ENCODE results near the gene GRIK5. TPM values are rescaled to one million over a fixed set of nuclear protein-coding genes. Genes with fewer than 3 reads are reported as not detected.

Gene GRIK5
- total and polyA plus RNA-seq, 2 donors (not counting 3 experiments of a cell fraction or from before 2014, with no cell fraction given): 0.80 to 2.2 TPM

DNA sequence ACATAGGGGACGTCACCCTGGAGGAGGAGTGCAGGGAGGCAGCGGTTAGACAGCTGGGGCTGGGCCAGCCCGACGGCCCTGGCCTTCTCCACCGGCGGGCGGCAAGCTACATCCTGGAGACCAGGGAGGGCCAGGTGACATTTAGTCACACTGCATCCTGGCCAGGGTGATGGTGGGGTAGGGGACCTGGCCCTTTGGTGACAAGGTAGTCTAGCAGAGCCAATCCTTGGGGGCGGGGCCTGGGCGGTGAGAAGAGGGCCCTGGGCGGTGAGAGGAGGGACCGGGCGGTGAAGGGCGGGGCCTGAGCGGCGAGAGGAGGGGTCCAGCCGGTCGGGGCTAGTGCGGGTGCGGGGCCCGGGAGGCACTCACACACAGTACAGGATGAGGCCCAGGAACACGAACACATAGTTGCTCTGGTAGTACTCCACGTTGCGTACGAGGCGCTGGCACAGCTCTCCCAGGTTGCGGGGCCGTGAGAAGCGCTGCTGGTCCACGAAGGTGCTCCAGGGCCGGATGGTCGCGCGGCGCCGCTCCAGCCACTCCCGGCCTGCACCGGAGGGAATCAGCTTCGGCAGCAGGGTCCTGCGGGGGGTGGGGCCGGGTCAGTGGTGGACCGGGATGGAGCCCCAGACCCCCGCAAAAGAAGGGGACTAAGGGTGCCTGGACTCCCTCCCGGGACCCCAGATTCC, 111.5 kb downstream of the GRIK5 start:
- peak overlapping the region; percentile 61 for H2AFZ ChIP-seq (ENCODE audit: low read depth, low read length)
- H3K4me2 ChIP-seq (ENCODE audit: insufficient read depth, low read length): peak overlapping the region; percentile 49
- ChIA-PET CTCF (interaction anchor here (1.0 to 2.7 kb wide), 8 partner anchors 13 to 166 kb away, joined by 3 to 15 read pairs (median 6); partner anchors contain the start of gene RPS19), POLR2A (interaction anchor here (0.5 to 1.3 kb wide), 3 partner anchors 84 to 99 kb away, joined by 3 to 4 read pairs (median 4); no protein-coding TSS in a partner anchor)
- no peaks in the 10 kb centered on the region for H3K79me2 ChIP-seq (ENCODE audit: control insufficient read depth, insufficient read depth, low read length)
- H3K9ac ChIP-seq (replicated peaks; ENCODE audit: extremely low read depth, insufficient read depth, low read length): peak overlapping the region; percentile 98
- no peak for FAIRE-seq
- H3K9me3 ChIP-seq (replicated peaks; ENCODE audit: control insufficient read depth, insufficient read depth, low read length): no peaks in the 10 kb centered on the region
- TF ChIP-seq POLR2AphosphoS5 (IDR thresholded peaks at IDR 0.05; ENCODE audit: insufficient read depth, low read depth, low read length): peak; percentile 41
- TF ChIP-seq POLR2A (IDR thresholded peaks at IDR 0.05; ENCODE audit: low read depth, low read length): peak; percentile 50
- TF ChIP-seq EZH2 (IDR thresholded peaks at IDR 0.05; ENCODE audit: borderline replicate concordance, low read depth, low read length, severe bottlenecking): no peak
- H3K4me3 ChIP-seq (replicated peaks in 1 of 3; ENCODE audit: insufficient read depth in 1 of 3, low read depth in 1 of 3, low read length in 3 of 3): peak overlapping the region; percentile 52 to 90 (median 68)
- TSS peak; percentile 76 for BruUV-seq (replicated peaks)
- H3K27me3 ChIP-seq (ENCODE audit: control insufficient read depth in 2 of 2, insufficient read depth in 2 of 2, low read length in 2 of 2): no peaks in the 10 kb centered on the region
- H3K27ac ChIP-seq (ENCODE audit: insufficient read depth, low read depth, low read length): peak overlapping the region; percentile 87
- no peaks in the 10 kb centered on the region for H4K20me1 ChIP-seq (replicated peaks; ENCODE audit: control insufficient read depth, extremely low read depth, insufficient read depth, low read length)
- peaks cover 3 to 4% of the 10 kb centered on the region in 2 experiments for H3K36me3 ChIP-seq (ENCODE audit: control insufficient read depth in 2 of 2, extremely low read depth in 1 of 2, insufficient read depth in 2 of 2, low read length in 2 of 2)
- DNase-seq (ENCODE audit: low read depth, low spot score): peak; percentile 85
- dilution Hi-C loops (cut with MboI; ENCODE audit: extremely low pct_ligation_motif_present, low sequenced_read_pairs): no loop called here
- H3K4me1 ChIP-seq (ENCODE audit: control insufficient read depth, extremely low read depth, insufficient read depth, low read length): peaks cover 12% of the 10 kb centered on the region
- H3K9me1 ChIP-seq (replicated peaks; ENCODE audit: control insufficient read depth, extremely low read depth, insufficient read depth, low read length): no peaks in the 10 kb centered on the region
- intact Hi-C loops (cut with micrococcal nuclease): loop anchor here (1.0 to 2.0 kb wide), 5 partner anchors 75 to 134 kb away; partner anchors contain the start of gene ARHGEF1

DNA sequence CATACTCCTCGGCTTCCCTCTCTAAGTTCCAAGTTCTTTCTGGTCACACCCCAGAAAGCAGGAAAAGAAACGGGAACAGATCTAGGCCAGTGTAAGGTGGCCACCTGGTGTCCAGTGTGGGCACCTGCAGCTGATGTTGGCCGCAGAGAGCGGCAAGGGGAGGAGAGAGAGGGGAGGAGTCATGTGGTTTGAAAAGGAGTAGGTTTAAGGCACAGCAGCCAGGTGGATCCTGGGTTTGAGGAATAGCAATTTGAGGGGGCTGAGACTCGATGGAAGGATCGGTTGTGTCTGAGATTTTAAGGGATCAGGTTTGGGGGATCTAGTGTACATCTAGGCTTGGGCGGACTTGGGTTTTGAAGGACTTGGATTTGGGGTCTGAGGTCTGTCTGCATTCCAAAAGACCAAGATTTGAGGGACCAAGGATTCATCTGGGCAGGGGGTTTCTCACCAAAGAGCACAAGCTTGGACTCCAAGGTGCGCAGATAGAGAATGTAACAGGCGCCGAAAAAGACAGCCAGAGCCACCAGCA, 112.1 kb downstream of the GRIK5 start:
- TF ChIP-seq POLR2AphosphoS5 (IDR thresholded peaks at IDR 0.05; ENCODE audit: insufficient read depth, low read depth, low read length) (no peak), MYC (IDR thresholded peaks at IDR 0.05; ENCODE audit: low read depth, low read length) (no peak), JUN (IDR thresholded peaks at IDR 0.05; ENCODE audit: borderline replicate concordance, insufficient read depth, insufficient read length, low read depth) (no peak), EZH2 (IDR thresholded peaks at IDR 0.05; ENCODE audit: borderline replicate concordance, low read depth, low read length, severe bottlenecking) (no peak), GATA2 (IDR thresholded peaks at IDR 0.05; ENCODE audit: insufficient read depth, insufficient read length, low read depth, low read length) (no peak)
- TF ChIP-seq, protein P1, sequence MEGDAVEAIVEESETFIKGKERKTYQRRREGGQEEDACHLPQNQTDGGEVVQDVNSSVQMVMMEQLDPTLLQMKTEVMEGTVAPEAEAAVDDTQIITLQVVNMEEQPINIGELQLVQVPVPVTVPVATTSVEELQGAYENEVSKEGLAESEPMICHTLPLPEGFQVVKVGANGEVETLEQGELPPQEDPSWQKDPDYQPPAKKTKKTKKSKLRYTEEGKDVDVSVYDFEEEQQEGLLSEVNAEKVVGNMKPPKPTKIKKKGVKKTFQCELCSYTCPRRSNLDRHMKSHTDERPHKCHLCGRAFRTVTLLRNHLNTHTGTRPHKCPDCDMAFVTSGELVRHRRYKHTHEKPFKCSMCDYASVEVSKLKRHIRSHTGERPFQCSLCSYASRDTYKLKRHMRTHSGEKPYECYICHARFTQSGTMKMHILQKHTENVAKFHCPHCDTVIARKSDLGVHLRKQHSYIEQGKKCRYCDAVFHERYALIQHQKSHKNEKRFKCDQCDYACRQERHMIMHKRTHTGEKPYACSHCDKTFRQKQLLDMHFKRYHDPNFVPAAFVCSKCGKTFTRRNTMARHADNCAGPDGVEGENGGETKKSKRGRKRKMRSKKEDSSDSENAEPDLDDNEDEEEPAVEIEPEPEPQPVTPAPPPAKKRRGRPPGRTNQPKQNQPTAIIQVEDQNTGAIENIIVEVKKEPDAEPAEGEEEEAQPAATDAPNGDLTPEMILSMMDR (IDR thresholded peaks at IDR 0.05; ENCODE audit: extremely low read depth in 1 of 2, insufficient read depth in 1 of 2, low read depth in 1 of 2, low read length in 2 of 2): peak; percentile 76 to 83
- no peaks in the 10 kb centered on the region for H3K9me3 ChIP-seq (replicated peaks; ENCODE audit: control insufficient read depth, insufficient read depth, low read length)
- peak; percentile 82 for DNase-seq (ENCODE audit: low read depth, low spot score)
- FAIRE-seq: peak; percentile 93
- peak overlapping the region; percentile 4 for H3K27ac ChIP-seq (ENCODE audit: insufficient read depth, low read depth, low read length)
- CTCF ChIA-PET: interaction anchor here (1.0 to 2.7 kb wide), 8 partner anchors 9 to 165 kb away, joined by 3 to 15 read pairs (median 6); partner anchors contain the start of gene RPS19
- peak overlapping the region; percentile 8 for H2AFZ ChIP-seq (ENCODE audit: low read depth, low read length)
- peak overlapping the region; percentile 98 for H3K9ac ChIP-seq (replicated peaks; ENCODE audit: extremely low read depth, insufficient read depth, low read length)
- dilution Hi-C loops (cut with MboI; ENCODE audit: extremely low pct_ligation_motif_present, low sequenced_read_pairs) (no loop called here), intact Hi-C loops (cut with micrococcal nuclease) (loop anchor here (1.0 to 2.0 kb wide), 4 partner anchors 75 to 135 kb away; partner anchors contain the start of gene ARHGEF1)
- H3K79me2 ChIP-seq (ENCODE audit: control insufficient read depth, insufficient read depth, low read length): no peaks in the 10 kb centered on the region
- peak overlapping the region; percentile 49 for H3K4me2 ChIP-seq (ENCODE audit: insufficient read depth, low read length)
- BruUV-seq (replicated peaks): TSS peak; percentile 53
- no peaks in the 10 kb centered on the region for H4K20me1 ChIP-seq (replicated peaks; ENCODE audit: control insufficient read depth, extremely low read depth, insufficient read depth, low read length)
- H3K27me3 ChIP-seq (ENCODE audit: control insufficient read depth in 2 of 2, insufficient read depth in 2 of 2, low read length in 2 of 2): no peaks in the 10 kb centered on the region
- POLR2A ChIA-PET: interaction anchor here (0.5 kb wide), 2 partner anchors 73 to 83 kb away, joined by 4 to 7 read pairs; no protein-coding TSS in a partner anchor
- no peaks in the 10 kb centered on the region for H3K9me1 ChIP-seq (replicated peaks; ENCODE audit: control insufficient read depth, extremely low read depth, insufficient read depth, low read length)
- peaks cover 12% of the 10 kb centered on the region for H3K4me1 ChIP-seq (ENCODE audit: control insufficient read depth, extremely low read depth, insufficient read depth, low read length)
- H3K36me3 ChIP-seq (ENCODE audit: control insufficient read depth in 2 of 2, extremely low read depth in 1 of 2, insufficient read depth in 2 of 2, low read length in 2 of 2): peaks cover 3 to 4% of the 10 kb centered on the region in 2 experiments
- H3K4me3 ChIP-seq (replicated peaks in 1 of 3; ENCODE audit: insufficient read depth in 1 of 3, low read depth in 1 of 3, low read length in 3 of 3): peak overlapping the region in 2 of 3 experiments; percentile 52 to 68

Data from endothelial cell of umbilical vein (primary cell).